Measurements from ENCODE around the gene EHD4.

GRCh38 chr15:42021593-42021992 is 49.2 kb upstream of the EHD4 start:
- no peak for TF ChIP-seq EZH2 (IDR thresholded peaks at IDR 0.05; ENCODE audit: borderline replicate concordance, low read depth, low read length, severe bottlenecking)
- no peak for TF ChIP-seq POLR2A (IDR thresholded peaks at IDR 0.05; ENCODE audit: low read depth, low read length)
